HG02981 (cell line): Measurements from ENCODE around the gene KRT72.

Experiments
- ATAC-seq: cut with Tn5 transposase; IDR thresholded peaks from one replicate; pipeline ENCODE4 v1.9.1; 2021; ENCODE audit warnings: mild to moderate bottlenecking, moderate library complexity; ENCODE audit not compliant: unreplicated experiment

The KRT72 gene

DNA sequence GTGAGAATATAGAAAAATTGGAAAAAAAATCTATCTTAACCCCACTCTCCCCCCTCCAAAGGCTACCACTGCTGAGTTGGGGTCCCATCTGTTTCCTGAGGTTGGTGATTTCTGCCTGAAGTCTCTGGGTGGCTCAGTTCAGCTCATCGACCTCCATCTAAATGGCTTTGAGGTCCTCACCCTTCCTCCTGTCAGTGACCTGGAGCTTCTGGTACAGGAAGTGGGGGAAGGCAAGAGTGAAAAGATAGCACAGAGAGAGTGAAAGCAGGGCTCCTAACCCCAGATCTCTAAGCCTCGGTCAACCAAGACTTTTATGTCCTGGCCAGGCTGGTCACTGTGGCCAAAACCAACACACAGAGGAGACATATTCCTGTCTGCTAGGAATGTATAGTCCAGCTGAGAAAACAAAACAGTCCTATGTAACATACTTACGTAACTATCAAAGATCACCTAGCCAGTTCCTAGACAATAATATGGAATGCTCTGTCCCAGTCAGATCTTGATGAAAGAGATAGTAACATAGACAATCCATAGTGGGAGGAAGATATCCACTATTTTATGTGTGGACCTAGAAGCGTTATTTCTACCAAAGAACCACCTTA is 29.4 kb upstream of the KRT72 start:
- ATAC-seq: no peak

DNA sequence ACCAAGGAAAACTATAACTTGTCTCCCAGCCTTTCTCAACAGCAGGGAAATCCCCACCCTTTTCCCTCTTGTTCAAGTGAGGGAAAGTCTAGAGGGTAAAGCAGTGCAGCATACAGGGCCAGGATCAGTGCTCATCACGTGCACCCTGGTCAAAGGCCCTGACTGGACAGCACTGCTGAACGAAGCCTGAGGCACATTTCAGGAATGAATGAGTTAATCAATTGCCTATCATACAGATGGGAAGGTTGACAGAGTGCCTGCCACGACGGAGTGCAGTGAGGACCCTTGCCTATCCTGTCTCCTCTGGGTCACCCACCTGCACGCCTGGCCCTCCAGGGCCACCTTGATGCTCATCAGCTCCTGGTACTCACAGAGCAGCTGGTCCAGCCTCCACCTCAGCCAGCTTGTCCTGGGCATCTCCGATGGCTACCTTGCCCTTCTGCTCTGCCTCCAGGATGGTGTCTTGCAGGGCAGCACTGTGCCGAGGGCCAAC is 28.8 kb upstream of the KRT72 start:
- ATAC-seq: no peak

GRCh38 chr12:52629281-52630007 is 28.2 kb upstream of the KRT72 start:
- ATAC-seq: no peak

DNA sequence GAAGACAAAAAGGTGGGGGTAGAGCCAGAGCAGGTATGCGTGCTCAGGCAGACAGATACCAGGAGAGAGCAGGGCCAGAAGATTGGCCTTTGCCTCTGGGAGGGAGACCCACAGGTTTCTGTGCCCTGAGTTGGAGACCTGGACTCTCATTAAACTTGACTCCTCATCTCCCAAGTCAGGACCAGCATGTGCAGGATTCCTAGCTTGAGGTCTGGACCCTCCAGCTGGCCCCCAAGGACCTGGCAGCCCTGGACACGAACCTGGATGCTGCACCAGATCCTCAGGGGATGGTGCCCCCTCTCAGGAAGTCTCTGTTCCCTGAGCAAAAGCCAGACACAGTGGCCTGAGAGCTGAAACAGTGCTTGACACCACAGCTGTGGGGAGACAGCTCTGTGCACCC is 27.6 kb upstream of the KRT72 start:
- no peak for ATAC-seq

DNA sequence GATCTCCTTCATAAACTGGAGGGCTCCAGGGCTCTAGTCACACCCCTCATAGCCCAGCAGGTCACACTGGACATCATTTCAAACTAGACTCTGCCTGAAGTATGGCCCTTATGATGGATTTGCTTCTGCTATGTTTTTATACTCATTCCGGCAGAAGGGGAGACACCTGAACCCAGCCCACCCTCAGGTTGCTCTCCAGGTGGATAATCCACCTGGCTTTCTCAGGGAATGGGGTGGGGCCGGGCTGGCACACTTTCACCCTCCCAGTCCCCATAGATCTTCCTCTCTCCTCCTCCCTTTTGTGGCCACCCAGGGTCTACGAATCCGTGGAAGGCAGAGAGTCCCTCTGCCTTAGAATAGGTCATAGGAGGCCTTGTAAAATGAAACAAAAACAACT is 26.8 kb upstream of the KRT72 start:
- ATAC-seq: no peak

- ATAC-seq: no peak
Measured at GRCh38 chr12:52627395-52628110, 26.3 kb upstream of the KRT72 start.

DNA sequence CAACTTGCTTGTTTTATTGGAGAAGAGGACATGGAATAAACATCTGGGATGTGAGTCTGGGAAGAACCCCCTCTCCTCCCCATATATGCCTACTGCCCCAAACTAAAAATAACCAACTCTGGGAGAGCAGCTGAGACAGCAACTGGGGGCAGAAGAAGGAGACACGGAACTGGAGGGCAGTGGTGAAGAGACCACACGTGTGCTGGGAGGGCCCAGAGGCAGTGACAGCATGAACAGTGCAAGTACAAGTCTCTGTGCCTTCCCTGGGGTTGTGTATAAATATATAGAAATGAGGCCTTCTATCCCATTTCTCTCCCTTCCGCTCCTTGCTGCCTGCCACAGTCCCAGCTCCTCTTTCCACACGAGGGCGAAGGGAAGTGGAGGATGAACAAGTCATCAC is 21.1 kb upstream of the KRT72 start:
- no peak for ATAC-seq

- no peak for ATAC-seq
Measured at GRCh38 chr12:52618866-52619265, 17.6 kb upstream of the KRT72 start.

DNA sequence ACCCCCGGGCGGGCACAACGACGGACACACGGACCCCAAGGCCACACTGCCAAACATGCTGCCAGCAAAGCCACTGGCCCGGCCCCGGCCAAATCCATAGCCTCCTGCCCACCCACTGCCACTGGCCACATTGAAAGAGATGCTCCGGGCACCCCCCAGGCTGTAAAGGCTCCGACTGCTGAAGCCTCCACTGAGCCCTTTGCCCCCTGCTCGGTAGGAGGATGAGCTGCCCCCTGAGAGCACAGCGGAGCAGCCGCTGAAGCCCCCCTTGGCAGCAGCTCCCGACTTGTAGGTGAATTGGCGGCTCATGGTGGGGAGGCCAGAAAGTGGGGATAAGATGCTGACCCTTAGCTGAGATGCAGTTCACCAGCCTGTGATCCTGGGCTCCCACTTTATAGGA is 17.0 kb upstream of the KRT72 start, which contains the start of gene KRT73:
Gene KRT73, minus strand, starts transcription at position 344 of the 400 bp plus-strand sequence. Its CDS starts 35 bp downstream, at position 309.
- ATAC-seq: no peak

DNA sequence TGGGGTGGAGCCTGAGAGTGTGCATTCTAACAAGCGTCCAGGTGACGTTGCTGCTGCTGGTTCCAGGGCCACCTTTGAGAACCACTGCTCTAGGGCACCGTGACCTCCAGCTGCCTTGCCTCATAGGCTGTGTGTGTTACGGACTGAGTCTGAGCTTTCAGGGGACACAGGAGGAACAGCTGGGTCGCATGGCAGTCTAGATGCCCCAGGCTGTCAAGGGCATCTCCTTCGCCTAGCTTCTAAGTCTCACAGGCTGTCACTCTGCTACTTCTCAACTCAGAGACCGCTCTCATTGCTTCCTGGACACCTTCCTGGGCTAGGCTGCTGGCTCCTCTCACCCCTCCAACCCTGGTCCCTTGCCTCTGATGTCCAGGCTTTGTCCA is 16.1 kb upstream of the KRT72 start:
- no peak for ATAC-seq

GRCh38 chr12:52616680-52617402 is 15.6 kb upstream of the KRT72 start:
- no peak for ATAC-seq

- ATAC-seq: no peak
Measured at GRCh38 chr12:52615912-52616311, 14.6 kb upstream of the KRT72 start.

- no peak for ATAC-seq
Measured at GRCh38 chr12:52615208-52615868, 14.1 kb upstream of the KRT72 start.

GRCh38 chr12:52614381-52615207 is 13.3 kb upstream of the KRT72 start:
- ATAC-seq: no peak

DNA sequence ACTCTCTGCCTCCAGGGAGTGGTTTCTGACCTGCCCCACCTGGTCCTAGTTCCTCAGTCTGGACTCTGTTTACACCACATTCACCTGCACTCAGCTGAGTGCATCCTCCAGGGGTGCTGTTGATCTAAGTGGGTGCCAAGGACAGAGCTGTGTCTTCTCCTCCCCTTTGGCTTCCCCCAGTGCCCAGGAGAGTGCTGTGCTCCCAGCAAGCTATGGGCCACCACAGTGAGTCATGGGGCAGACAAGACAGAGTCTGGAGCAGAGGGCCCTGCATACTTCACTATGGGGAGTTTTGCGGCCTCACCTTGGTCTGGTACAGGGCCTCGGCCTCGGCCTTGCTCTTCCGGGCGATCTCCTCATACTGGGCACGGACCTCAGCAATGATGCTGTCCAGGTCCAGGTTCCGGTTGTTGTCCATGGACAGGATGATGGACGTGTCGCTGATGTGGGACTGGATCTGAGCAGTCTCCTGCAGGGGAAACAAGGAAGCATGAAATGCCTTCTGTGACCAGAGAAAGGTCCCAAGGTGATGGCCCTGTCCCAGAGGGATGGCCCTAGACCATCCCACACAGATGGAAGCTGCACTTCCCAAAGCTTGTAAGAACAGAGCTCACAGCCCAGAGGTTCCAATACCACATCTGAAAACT is 12.2 kb upstream of the KRT72 start:
- ATAC-seq: no peak

DNA sequence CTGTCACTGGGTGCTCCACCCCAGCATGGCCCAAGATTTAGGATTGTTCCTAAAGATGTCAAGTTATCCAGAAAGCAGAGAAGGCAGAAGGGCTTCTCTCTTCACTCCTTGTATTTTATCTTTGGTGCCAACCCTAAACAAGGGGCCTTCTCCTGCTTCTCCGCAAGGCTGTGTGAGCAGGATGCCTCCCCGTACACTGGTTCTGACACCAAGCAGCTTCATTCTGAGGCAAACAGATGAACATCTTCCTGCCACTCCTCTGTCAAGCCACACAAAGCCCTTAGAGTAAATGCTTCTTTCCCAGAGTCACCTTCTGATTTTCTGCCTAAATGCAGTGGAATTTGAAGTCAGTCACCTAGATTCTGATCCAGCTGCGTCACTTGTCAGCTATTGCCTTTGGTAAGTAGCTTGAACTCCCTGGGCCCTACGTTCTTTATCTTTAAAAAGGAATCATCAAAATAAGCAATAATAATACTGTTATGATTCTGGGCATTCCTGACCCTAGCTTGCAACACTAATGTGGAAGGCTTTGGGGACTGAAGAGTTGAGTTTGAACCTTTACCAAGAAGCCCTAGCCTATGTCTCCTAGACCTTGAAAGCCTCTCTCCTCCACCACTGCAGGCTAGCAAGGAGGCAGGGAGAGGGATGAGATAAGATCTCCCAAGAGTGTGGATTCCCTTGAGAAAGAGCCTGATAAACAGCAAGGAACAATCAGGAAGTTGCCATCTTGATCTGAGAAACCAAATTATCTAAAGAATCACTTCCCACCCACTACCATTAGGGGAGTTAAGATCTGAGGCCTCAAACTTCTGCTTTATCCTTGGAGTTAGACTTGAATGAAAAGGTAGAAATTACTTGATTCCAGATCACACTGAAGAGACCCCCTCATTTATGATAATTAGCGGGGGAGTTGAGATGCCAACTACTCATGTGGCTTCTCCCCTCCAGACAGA is 11.4 kb upstream of the KRT72 start:
- no peak for ATAC-seq

DNA sequence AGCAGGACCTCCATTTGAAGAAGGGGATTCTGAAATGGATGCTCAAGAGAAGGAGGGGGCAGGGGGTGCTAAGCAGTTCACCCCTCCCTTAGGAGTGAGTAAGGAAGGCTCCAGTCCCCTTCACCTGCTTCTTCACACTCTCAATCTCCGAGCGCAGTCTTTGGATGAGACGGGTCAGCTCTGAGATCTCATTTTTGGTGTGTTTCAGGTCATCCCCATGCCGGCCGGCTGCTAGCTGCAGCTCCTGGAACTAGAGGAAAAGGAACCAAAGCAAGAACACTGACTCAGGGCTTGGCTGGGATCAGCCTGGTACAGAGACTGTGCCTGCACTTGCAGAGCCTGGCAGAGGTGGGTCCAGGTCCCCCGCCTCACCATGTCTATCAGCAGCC is 9.8 kb upstream of the KRT72 start:
- no peak for ATAC-seq
